Choroid plexus epithelial cell (primary cell): Measurements from ENCODE around the gene MAEL.

Experiments
- DNase-seq: peaks from one replicate; pipeline ENCODE4 v3.0.0-alpha.2; 2010; ENCODE audit warnings: low read depth
- H3K4me3 ChIP-seq: 2 replicates; pipeline ENCODE4 v1.5.1; 2011; ENCODE audit warnings: low read depth, mild to moderate bottlenecking, control low read depth, low read length, moderate library complexity
- CTCF ChIP-seq: conservative IDR thresholded peaks from 2 replicates; pipeline ENCODE4 v1.5.1; 2011; ENCODE audit warnings: low read depth, mild to moderate bottlenecking, control low read depth, inconsistent platforms, low read length, moderate library complexity

The MAEL gene

GRCh38 chr1:167000546-167000945, 11.5 kb downstream of the MAEL start:
- no peak for TF ChIP-seq CTCF
- no peak for DNase-seq
- H3K4me3 ChIP-seq: no peak overlapping the region

GRCh38 chr1:167002354-167002753, 13.3 kb downstream of the MAEL start:
- TF ChIP-seq CTCF: no peak
- DNase-seq: no peak
- H3K4me3 ChIP-seq: no peak overlapping the region

GRCh38 chr1:167003711-167004110, 14.6 kb downstream of the MAEL start:
- TF ChIP-seq CTCF: no peak
- DNase-seq: no peak
- no peak overlapping the region for H3K4me3 ChIP-seq

GRCh38 chr1:167011560-167012191, 22.6 kb downstream of the MAEL start:
- TF ChIP-seq CTCF: no peak
- no peak for DNase-seq
- H3K4me3 ChIP-seq: no peak overlapping the region

- no peak for TF ChIP-seq CTCF
Measured at GRCh38 chr1:167012570-167012969, 23.5 kb downstream of the MAEL start.

GRCh38 chr1:167013108-167013929, 24.2 kb downstream of the MAEL start:
- H3K4me3 ChIP-seq: no peak overlapping the region
- TF ChIP-seq CTCF: no peak
- DNase-seq: no peak

More at GRCh38 chr1:167012570-167012969, 23.5 kb downstream of the MAEL start:
- no peak for DNase-seq
- H3K4me3 ChIP-seq: no peak overlapping the region
